ENCODE measurements around the gene IGF1R.

- TF ChIP-seq TAF1 (IDR thresholded peaks at IDR 0.05; ENCODE audit: low read depth, low read length) (no peak), CTCF (IDR thresholded peaks at IDR 0.05; ENCODE audit: control extremely low read depth in 1 of 3, insufficient read depth in 1 of 3, low read depth in 1 of 3, low read length in 3 of 3) (no peak), EZH2 (IDR thresholded peaks at IDR 0.05; ENCODE audit: low read depth, low read length, severe bottlenecking) (no peak), CEBPB (IDR thresholded peaks at IDR 0.05; ENCODE audit: low read depth, low read length) (no peak)
Observed at GRCh38 chr15:98611808-98612207, 36.5 kb upstream of the IGF1R start.
